DOHH2 (cell line): ENCODE measurements around the gene MKKS.
A peak's percentile ranks its signal among the peaks of the same experiment; 100 is the strongest.

Experiments used
- H3F3A ChIP-seq: fragments of 200-600 bp; sonication (generic), shearing (Covaris generic); 2 replicates; pipeline ENCODE4 v1.6.0; 2016; ENCODE audit warnings: antibody characterized with exemption, mild to moderate bottlenecking; ENCODE audit not compliant: control insufficient read depth, insufficient read depth
- H3K27ac ChIP-seq: fragments of 200-600 bp; sonication (generic); 2 replicates; pipeline ENCODE4 v1.5.1; 2014; ENCODE audit warnings: low read depth, mild to moderate bottlenecking, low read length, moderate library complexity
- H3K27me3 ChIP-seq: fragments of 200-600 bp; sonication (generic); 2 replicates; pipeline ENCODE4 v1.6.1; 2014; ENCODE audit warnings: mild to moderate bottlenecking, low read length, mixed read lengths; ENCODE audit not compliant: control insufficient read depth
- H3K36me3 ChIP-seq: fragments of 200-600 bp; sonication (generic); 2 replicates; pipeline ENCODE4 v1.6.1; 2014; ENCODE audit warnings: mild to moderate bottlenecking, low read length, moderate library complexity, mixed read lengths; ENCODE audit not compliant: control insufficient read depth
- H3K4me1 ChIP-seq: fragments of 200-600 bp; sonication (generic); 2 replicates; pipeline ENCODE4 v1.6.1; 2014; ENCODE audit warnings: mild to moderate bottlenecking, low read length, mixed read lengths; ENCODE audit not compliant: control insufficient read depth
- H3K4me2 ChIP-seq: fragments of 200-600 bp; sonication (generic); 2 replicates; pipeline ENCODE4 v1.6.0; 2014; ENCODE audit warnings: mild to moderate bottlenecking, low read length, moderate library complexity
- H3K4me3 ChIP-seq: fragments of 200-600 bp; sonication (generic); 2 replicates; pipeline ENCODE4 v1.5.1; 2014; ENCODE audit warnings: mild to moderate bottlenecking, low read length, mixed read lengths
- H3K79me2 ChIP-seq: fragments of 200-600 bp; sonication (generic); 2 replicates; pipeline ENCODE4 v1.6.1; 2014; ENCODE audit warnings: mild to moderate bottlenecking, low read length, mixed read lengths; ENCODE audit not compliant: control insufficient read depth
- H3K9me2 ChIP-seq: fragments of 200-600 bp; sonication (generic); replicated peaks from 2 replicates; pipeline ENCODE4 v1.6.1; 2014; ENCODE audit warnings: mild to moderate bottlenecking, low read length, mixed read lengths; ENCODE audit not compliant: control insufficient read depth
- H3K9me3 ChIP-seq: fragments of 200-600 bp; sonication (generic); 2 replicates; pipeline ENCODE4 v1.6.1; 2014; ENCODE audit warnings: antibody characterized with exemption, low read length, mixed read lengths; ENCODE audit not compliant: control insufficient read depth, insufficient read depth
- H4K20me1 ChIP-seq: fragments of 200-600 bp; sonication (generic); 2 replicates; pipeline ENCODE4 v1.6.0; 2014; ENCODE audit warnings: low read depth, mild to moderate bottlenecking, antibody characterized with exemption, low read length, moderate library complexity; ENCODE audit not compliant: control insufficient read depth, insufficient read depth
- EZH2phosphoT487 ChIP-seq: fragments of 200-600 bp; sonication (generic); IDR thresholded peaks from 2 replicates; pipeline ENCODE4 v1.6.1; 2017; ENCODE audit warnings: borderline replicate concordance, mild to moderate bottlenecking, antibody characterized with exemption, low read length, moderate library complexity, mixed read lengths
- TF ChIP-seq, protein P1 (sequence below): fragments of 200-600 bp; sonication (generic); IDR thresholded peaks from one replicate; pipeline ENCODE4 v1.5.1; 2014; ENCODE audit warnings: antibody characterized with exemption, mild to moderate bottlenecking, low read depth, low read length; ENCODE audit not compliant: poor library complexity, severe bottlenecking

Gene MKKS

DNA sequence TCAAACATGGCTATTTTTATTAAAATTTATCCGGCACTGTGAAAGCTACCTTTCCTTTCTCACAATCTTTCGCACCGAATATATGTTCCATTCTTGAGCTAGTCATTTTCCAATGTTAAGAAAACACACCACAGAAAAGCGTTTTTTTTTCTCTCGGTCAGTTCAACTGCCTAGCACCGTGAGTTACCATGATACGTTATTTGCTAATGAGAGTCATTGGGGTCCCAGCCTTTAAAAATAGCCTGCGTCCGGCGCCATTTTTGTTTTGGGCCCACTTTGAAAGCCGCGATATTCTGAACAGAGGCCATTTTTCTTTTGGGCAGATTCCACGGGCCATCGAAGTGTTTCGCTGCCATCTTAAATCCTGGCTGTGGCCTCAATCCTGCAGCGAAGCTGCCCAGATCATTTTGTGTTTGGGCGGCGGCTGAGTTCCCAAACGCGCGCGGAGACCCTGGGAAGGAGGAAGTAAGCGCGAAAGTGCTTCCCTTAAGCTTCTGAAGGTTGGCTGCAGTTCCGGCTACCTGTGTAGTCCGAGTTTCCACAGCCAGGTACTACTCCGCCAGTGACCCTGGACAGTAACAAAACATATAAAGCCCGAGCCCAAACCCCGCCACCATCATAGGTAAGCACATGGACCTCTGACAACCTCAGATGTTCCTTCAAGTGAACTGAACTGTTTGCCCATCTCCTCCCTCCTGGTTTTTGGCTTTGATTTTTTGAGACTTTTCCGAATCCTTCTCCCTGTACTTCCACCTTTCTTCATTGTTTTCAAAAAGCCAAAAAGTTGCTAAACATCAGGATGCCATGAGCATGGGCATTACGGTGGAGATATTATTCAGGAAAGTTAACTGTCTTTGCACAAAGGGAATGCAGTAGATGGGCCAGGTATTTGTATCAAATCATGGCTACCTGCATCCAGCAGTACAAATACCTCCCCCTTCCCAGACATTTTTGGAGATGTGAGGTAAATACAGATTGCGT is 1.1 kb upstream of the MKKS start, which contains the start of gene SLX4IP:
Gene SLX4IP, plus strand, starts transcription at position 474 of the 981 bp plus-strand sequence. CDS start 22,900 bp downstream, outside the sequence.
- TF ChIP-seq, protein P1, sequence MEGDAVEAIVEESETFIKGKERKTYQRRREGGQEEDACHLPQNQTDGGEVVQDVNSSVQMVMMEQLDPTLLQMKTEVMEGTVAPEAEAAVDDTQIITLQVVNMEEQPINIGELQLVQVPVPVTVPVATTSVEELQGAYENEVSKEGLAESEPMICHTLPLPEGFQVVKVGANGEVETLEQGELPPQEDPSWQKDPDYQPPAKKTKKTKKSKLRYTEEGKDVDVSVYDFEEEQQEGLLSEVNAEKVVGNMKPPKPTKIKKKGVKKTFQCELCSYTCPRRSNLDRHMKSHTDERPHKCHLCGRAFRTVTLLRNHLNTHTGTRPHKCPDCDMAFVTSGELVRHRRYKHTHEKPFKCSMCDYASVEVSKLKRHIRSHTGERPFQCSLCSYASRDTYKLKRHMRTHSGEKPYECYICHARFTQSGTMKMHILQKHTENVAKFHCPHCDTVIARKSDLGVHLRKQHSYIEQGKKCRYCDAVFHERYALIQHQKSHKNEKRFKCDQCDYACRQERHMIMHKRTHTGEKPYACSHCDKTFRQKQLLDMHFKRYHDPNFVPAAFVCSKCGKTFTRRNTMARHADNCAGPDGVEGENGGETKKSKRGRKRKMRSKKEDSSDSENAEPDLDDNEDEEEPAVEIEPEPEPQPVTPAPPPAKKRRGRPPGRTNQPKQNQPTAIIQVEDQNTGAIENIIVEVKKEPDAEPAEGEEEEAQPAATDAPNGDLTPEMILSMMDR, result no peak
- TF ChIP-seq EZH2phosphoT487, result no peak
- peaks cover 44% of the 10 kb centered on the region for H3K4me1 ChIP-seq
- H3K9me2 ChIP-seq, result no peaks in the 10 kb centered on the region
- peaks cover 88% of the 10 kb centered on the region for H3K79me2 ChIP-seq
- no peaks in the 10 kb centered on the region; the same call in 1 of the 2 replicates for H4K20me1 ChIP-seq
- peak within 1 kb of the TSS; percentile 90 for H3K4me3 ChIP-seq
- peaks cover 28% of the 10 kb centered on the region for H3K36me3 ChIP-seq
- H3K27me3 ChIP-seq, result no peaks in the 10 kb centered on the region
- H3K9me3 ChIP-seq, result no peaks in the 10 kb centered on the region
- H3F3A ChIP-seq, result peaks cover 4% of the 10 kb centered on the region; the same call in 1 of the 2 replicates
- H3K27ac ChIP-seq, result peak within 1 kb of the TSS; percentile 91
- peak within 1 kb of the TSS; percentile 91 for H3K4me2 ChIP-seq

DNA sequence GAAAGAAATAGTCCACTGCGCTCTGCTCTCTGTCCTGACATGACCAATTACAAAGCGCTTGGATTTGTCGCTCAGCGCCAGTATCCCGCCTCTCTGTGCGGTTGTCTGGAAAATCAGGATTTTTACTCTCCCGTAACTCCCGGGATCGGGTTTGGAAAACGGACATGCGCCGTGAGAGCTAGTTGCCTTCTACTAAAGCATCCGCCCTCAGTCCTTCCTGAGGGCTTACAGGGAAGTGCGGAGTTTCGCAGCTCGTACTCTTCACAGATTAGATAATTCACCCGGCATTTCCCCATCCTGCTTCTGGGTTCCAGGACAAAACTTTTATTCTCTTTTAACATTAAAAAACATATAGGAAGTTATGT is 427 bp upstream of the MKKS start:
- TF ChIP-seq, protein P1, result no peak
- no peak for TF ChIP-seq EZH2phosphoT487
- H3K27me3 ChIP-seq, result no peaks in the 10 kb centered on the region
- H3F3A ChIP-seq, result peaks cover 4% of the 10 kb centered on the region; the same call in 1 of the 2 replicates
- peaks cover 88% of the 10 kb centered on the region for H3K79me2 ChIP-seq
- peaks cover 29% of the 10 kb centered on the region for H3K36me3 ChIP-seq
- H3K4me3 ChIP-seq, result peak overlapping the region; percentile 90
- H4K20me1 ChIP-seq, result no peaks in the 10 kb centered on the region; the same call in 1 of the 2 replicates
- H3K9me2 ChIP-seq, result no peaks in the 10 kb centered on the region
- H3K4me2 ChIP-seq, result peak overlapping the region; percentile 91
- no peaks in the 10 kb centered on the region for H3K9me3 ChIP-seq
- peak overlapping the region; percentile 91 for H3K27ac ChIP-seq
- H3K4me1 ChIP-seq, result peaks cover 44% of the 10 kb centered on the region

DNA sequence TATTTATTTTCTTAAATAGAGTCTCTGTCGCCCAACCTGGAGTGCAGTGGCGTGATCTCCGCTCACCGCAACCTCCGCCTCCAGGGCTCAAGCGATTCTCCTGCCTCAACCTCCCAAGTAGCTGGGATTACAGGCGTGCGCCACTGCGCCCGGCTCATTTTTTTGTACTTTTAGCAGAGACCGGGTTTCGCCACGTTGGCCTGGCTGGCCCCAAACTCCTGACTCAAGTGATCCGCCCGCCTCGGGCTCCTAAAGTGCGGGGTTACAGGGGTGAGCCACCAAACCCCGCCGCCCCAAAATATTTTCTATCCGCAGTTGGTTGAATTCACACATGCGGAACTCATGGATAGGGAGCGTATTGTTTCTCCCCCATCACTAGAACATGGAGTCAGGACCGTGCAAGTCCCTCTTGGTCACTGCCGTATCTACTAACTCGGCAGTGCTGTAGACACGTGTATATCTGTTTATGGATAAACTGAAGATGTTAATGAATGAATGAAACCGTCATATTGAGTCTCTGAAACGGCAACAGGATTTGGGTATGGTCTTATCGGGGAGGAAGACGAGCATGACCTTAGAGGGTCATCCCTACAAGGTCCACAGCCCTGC is 904 bp downstream of the MKKS start:
- H3K79me2 ChIP-seq, result peaks cover 88% of the 10 kb centered on the region
- no peaks in the 10 kb centered on the region for H3K9me3 ChIP-seq
- H3K4me3 ChIP-seq, result peak overlapping the region; percentile 90
- H3K27ac ChIP-seq, result peak overlapping the region; percentile 91; the same call in 1 of the 2 replicates
- no peak for TF ChIP-seq EZH2phosphoT487
- TF ChIP-seq, protein P1, result no peak
- H3K36me3 ChIP-seq, result peaks cover 29% of the 10 kb centered on the region
- H3K4me1 ChIP-seq, result peaks cover 44% of the 10 kb centered on the region
- H3K4me2 ChIP-seq, result peak overlapping the region; percentile 91
- H3F3A ChIP-seq, result peaks cover 4% of the 10 kb centered on the region; the same call in 1 of the 2 replicates
- H3K27me3 ChIP-seq, result no peaks in the 10 kb centered on the region
- H4K20me1 ChIP-seq, result no peaks in the 10 kb centered on the region; the same call in 1 of the 2 replicates
- H3K9me2 ChIP-seq, result no peaks in the 10 kb centered on the region
